K562 treated with DMSO at 1 percent for 12 hours (cell line): ENCODE measurements around the gene PCDHGB2. TPM values are rescaled to one million over a fixed set of nuclear protein-coding genes. Genes with fewer than 3 reads are reported as not detected.

ENCODE experiments used
- total RNA-seq: library from RNA; unstranded; fragments of 300-600 nt; gene quantifications from 2 replicates; pipeline ENCODE4 v1.2.3, GENCODE V29; 2022; ENCODE audit not compliant: insufficient read depth

PCDHGB2 gene
- 0.52 TPM in 1 of 2 replicates, not detected in the other for total RNA-seq

GRCh38 chr5:141359790-141360426, at the start of gene PCDHGB2:
Gene PCDHGB2, plus strand, starts transcription at chr5:141359994. Its CDS starts 142 bp downstream, at chr5:141360136.

GRCh38 chr5:141320225-141321169, 39.3 kb upstream of the PCDHGB2 start, which contains the start of gene TAF7:
Gene TAF7, minus strand, starts transcription at chr5:141320784. Its CDS starts 740 bp downstream, at chr5:141320044.

GRCh38 chr5:141330299-141331080, 29.3 kb upstream of the PCDHGB2 start, which contains the start of gene PCDHGA1:
Gene PCDHGA1, plus strand, starts transcription at chr5:141330514.

GRCh38 chr5:141338538-141339306, 21.1 kb upstream of the PCDHGB2 start, which contains the start of gene PCDHGA2:
Gene PCDHGA2, plus strand, starts transcription at chr5:141338760.

GRCh38 chr5:141343242-141343952, 16.4 kb upstream of the PCDHGB2 start, which contains the start of gene PCDHGA3:
Gene PCDHGA3, plus strand, starts transcription at chr5:141343829. Its CDS starts 205 bp downstream, at chr5:141344034.

GRCh38 chr5:141349917-141350619, 9.7 kb upstream of the PCDHGB2 start, which contains the start of gene PCDHGB1:
Gene PCDHGB1, plus strand, starts transcription at chr5:141350099. Its CDS starts 162 bp downstream, at chr5:141350261.

GRCh38 chr5:141354900-141355469, 4.8 kb upstream of the PCDHGB2 start, which contains the start of gene PCDHGA4:
Gene PCDHGA4, plus strand, starts transcription at chr5:141355021. Its CDS starts 87 bp downstream, at chr5:141355108.

GRCh38 chr5:141363952-141364660, 4.3 kb downstream of the PCDHGB2 start, which contains the start of gene PCDHGA5:
Gene PCDHGA5, plus strand, starts transcription at chr5:141364162. Its CDS starts 169 bp downstream, at chr5:141364331.

GRCh38 chr5:141369994-141370848, 10.4 kb downstream of the PCDHGB2 start, which contains the start of gene PCDHGB3:
Gene PCDHGB3, plus strand, starts transcription at chr5:141370242. Its CDS starts 153 bp downstream, at chr5:141370395.

GRCh38 chr5:141373673-141374317, 14.0 kb downstream of the PCDHGB2 start, which contains the start of gene PCDHGA6:
Gene PCDHGA6, plus strand, starts transcription at chr5:141373891. Its CDS starts 193 bp downstream, at chr5:141374084.

GRCh38 chr5:141382469-141383294, 22.9 kb downstream of the PCDHGB2 start, which contains the start of gene PCDHGA7:
Gene PCDHGA7, plus strand, starts transcription at chr5:141382742. Its CDS starts 158 bp downstream, at chr5:141382900.

GRCh38 chr5:141387557-141388311, 27.9 kb downstream of the PCDHGB2 start, which contains the start of gene PCDHGB4:
Gene PCDHGB4, plus strand, starts transcription at chr5:141387698. Its CDS starts 187 bp downstream, at chr5:141387885.

GRCh38 chr5:141392429-141393198, 32.8 kb downstream of the PCDHGB2 start, which contains the start of gene PCDHGA8:
Gene PCDHGA8, plus strand, starts transcription at chr5:141392633. Its CDS starts 181 bp downstream, at chr5:141392814.

